HepG2 (cell line): ENCODE data around the gene HIGD1C. TPM values are rescaled to one million over a fixed set of nuclear protein-coding genes. Genes with fewer than 3 reads are reported as not detected.

Source experiments
- ATAC-seq: fragments of 200-7000 bp; cut with Tn5 transposase; 3 replicates; pipeline ENCODE4 v1.9.1; 2020; ENCODE audit warnings: mild to moderate bottlenecking, moderate library complexity
- BruUV-seq: library from RNA; stranded (reverse); fragments of 400-500 nt; replicated peaks from 2 replicates; lab custom pipeline; 2021; lab: Mats Ljungman, UMichigan
- CTCF ChIA-PET: fragments of 300-600 bp; formaldehyde crosslinking; extraction: SDS; loops from one replicate; lab custom pipeline; 2021; ENCODE audit warnings: low total read pairs, inconsistent platforms, low intra/inter-chr PET ratio; lab: Yijun Ruan, JAX
- POLR2A ChIA-PET: fragments of 350-600 bp; sonication (Branson Sonifier 250); formaldehyde crosslinking; loops from one replicate; lab custom pipeline; 2020; ENCODE audit warnings: antibody characterized with exemption, inconsistent platforms; lab: Yijun Ruan, JAX
- DNase-seq: peaks from one replicate; pipeline ENCODE4 v3.0.0-alpha.2; 2015; ENCODE audit warnings: low spot score
- FAIRE-seq: peaks from 3 replicates; lab custom pipeline; 2011; peaks lifted over from hg19 to GRCh38; lab: Jason Lieb, UNC
- H2AFZ ChIP-seq: one replicate; pipeline ENCODE4 v1.6.1; 2011; ENCODE audit warnings: low read length, inconsistent platforms
- H3K27ac ChIP-seq: fragments of 300-600 bp; 3 replicates; pipeline ENCODE4 v1.8.0; 2011; ENCODE audit warnings: mixed run types, mild to moderate bottlenecking, mixed read lengths, low read length, inconsistent platforms; ENCODE audit not compliant: insufficient read depth; ENCODE audit errors: extremely low read length
- H3K27me3 ChIP-seq, 2 experiments: fragments of 200-600 bp in 1 of 2; 2 replicates in 1 of 2; 3 replicates in 1 of 2; pipeline versions ENCODE4 v1.6.0 to v1.8.0; 2011; ENCODE audit warnings: low read length in 2 of 2, mild to moderate bottlenecking in 2 of 2, moderate library complexity in 2 of 2, inconsistent platforms in 1 of 2; ENCODE audit not compliant: insufficient read depth in 2 of 2, control insufficient read depth in 1 of 2
- H3K36me3 ChIP-seq, 2 experiments: fragments of 200-600 bp in 1 of 2; replicated peaks in 1 of 2; 2 replicates in 1 of 2; 3 replicates in 1 of 2; pipeline versions ENCODE4 v1.5.1 to v1.8.0; 2011; ENCODE audit warnings: low read length in 2 of 2, inconsistent platforms in 1 of 2; ENCODE audit not compliant: insufficient read depth in 2 of 2, control insufficient read depth in 1 of 2
- H3K4me1 ChIP-seq: 2 replicates; pipeline ENCODE4 v1.5.1; 2012; ENCODE audit warnings: low read length, inconsistent platforms; ENCODE audit not compliant: insufficient read depth
- H3K4me2 ChIP-seq: 2 replicates; pipeline ENCODE4 v1.6.0; 2011; ENCODE audit warnings: low read depth, low read length, inconsistent platforms
- H3K4me3 ChIP-seq, 3 experiments: fragments of 200-600 bp in 1 of 3; sonication (generic), shearing (Covaris generic) in 1 of 3; replicated peaks in 1 of 3; 2 replicates each; pipeline ENCODE4 v1.5.1; 2011 to 2016; ENCODE audit warnings: low read length in 3 of 3, inconsistent platforms in 2 of 3, low read depth in 2 of 3, mild to moderate bottlenecking in 2 of 3, control low read depth in 1 of 3, mixed read lengths in 1 of 3; ENCODE audit not compliant: insufficient read depth in 1 of 3
- H3K79me2 ChIP-seq: one replicate; pipeline ENCODE4 v1.6.1; 2011; ENCODE audit warnings: low read length, inconsistent platforms; ENCODE audit not compliant: insufficient read depth
- H3K9ac ChIP-seq: 2 replicates; pipeline ENCODE4 v1.6.0; 2011; ENCODE audit warnings: mild to moderate bottlenecking, low read depth, low read length, inconsistent platforms; ENCODE audit not compliant: insufficient read depth
- H3K9me3 ChIP-seq: 2 replicates; pipeline ENCODE4 v1.5.1; 2012; ENCODE audit warnings: mild to moderate bottlenecking, low read length
- H4K20me1 ChIP-seq: 2 replicates; pipeline ENCODE4 v1.6.0; 2011; ENCODE audit warnings: inconsistent platforms, mild to moderate bottlenecking, low read length, moderate library complexity; ENCODE audit not compliant: insufficient read depth
- ARID2 ChIP-seq: sonication (generic); formaldehyde crosslinking; IDR thresholded peaks from 2 replicates; pipeline ENCODE4 v1.8.1; 2022; ENCODE audit warnings: mild to moderate bottlenecking, missing genetic modification reagents, borderline replicate concordance
- RAD51 ChIP-seq: fragments of 450-650 bp; IDR thresholded peaks from 2 replicates; pipeline ENCODE4 v1.6.1; 2016; ENCODE audit warnings: borderline replicate concordance
- RFX5 ChIP-seq: IDR thresholded peaks from 2 replicates; pipeline ENCODE4 v1.6.1; 2011; ENCODE audit warnings: low read depth, low read length, improper control_type of control experiment
- RFXANK ChIP-seq: IDR thresholded peaks from 2 replicates; pipeline ENCODE4 v1.6.1; 2016
- ZBTB10 ChIP-seq: sonication (generic); formaldehyde crosslinking; IDR thresholded peaks from 2 replicates; pipeline ENCODE4 v1.4.0; 2020; ENCODE audit warnings: missing genetic modification reagents, borderline replicate concordance
- ZNF652 ChIP-seq: IDR thresholded peaks from 2 replicates; pipeline ENCODE4 v1.6.1; 2016; ENCODE audit warnings: low read depth, borderline replicate concordance
- ZNF784 ChIP-seq: sonication (generic); formaldehyde crosslinking; IDR thresholded peaks from 2 replicates; pipeline ENCODE4 v1.5.1; 2020; ENCODE audit warnings: missing genetic modification reagents, mild to moderate bottlenecking, borderline replicate concordance
- WGBS: methylation state at CpG from one replicate; pipeline ENCODE4 v1.1.6; 2017; ENCODE audit warnings: low lambda C conversion rate; 5-methylcytosine and 5-hydroxymethylcytosine counted together
- in situ Hi-C: cut with HindIII; loops from 2 replicates; pipeline ENCODE4 v1.10.0; 2017; ENCODE audit warnings: low pct_unique_long_range_greater_than_20kb; ENCODE audit not compliant: extremely low pct_ligation_motif_present
- intact Hi-C: fragments of 100-400 bp; cut with micrococcal nuclease; formaldehyde crosslinking; loops from one replicate; pipeline ENCODE4 v1.10.0; 2022; ENCODE audit not compliant: unreplicated experiment
- polyA plus RNA-seq, 8 experiments: library from polyadenylated mRNA; depleted of rRNA in 3 of 8; stranded (reverse) in 7 of 8; unstranded in 1 of 8; fragments of >200 nt; fragmentation: Illumina TruSeq in 4 of 8; extraction: Trizol in 4 of 8; gene quantifications; 2 replicates each; pipeline versions ENCODE4 v1.2.1 to v1.2.3, GENCODE V29; 2011 to 2016; ENCODE audit warnings: low read depth in 4 of 8, missing spikeins in 1 of 8, mixed read lengths in 1 of 8; ENCODE audit not compliant: insufficient read depth in 1 of 8
- total RNA-seq, 5 experiments: library from RNA; depleted of rRNA; stranded (reverse); fragments of >200 nt; fragmentation: Illumina TruSeq; extraction: Trizol; gene quantifications; 2 replicates each; pipeline ENCODE4 v1.2.3, GENCODE V29; 2016; ENCODE audit warnings: low read depth in 1 of 5
- TF ChIP-seq, protein P1 (sequence below): sonication (generic); formaldehyde crosslinking; IDR thresholded peaks from 2 replicates; pipeline ENCODE4 v1.8.0; 2022; ENCODE audit warnings: mild to moderate bottlenecking, missing genetic modification reagents

HIGD1C gene
- total and polyA plus RNA-seq, 2 of the 13 experiments (the other 11 are each of a cell fraction or from before 2014, with no cell fraction given): not detected

DNA sequence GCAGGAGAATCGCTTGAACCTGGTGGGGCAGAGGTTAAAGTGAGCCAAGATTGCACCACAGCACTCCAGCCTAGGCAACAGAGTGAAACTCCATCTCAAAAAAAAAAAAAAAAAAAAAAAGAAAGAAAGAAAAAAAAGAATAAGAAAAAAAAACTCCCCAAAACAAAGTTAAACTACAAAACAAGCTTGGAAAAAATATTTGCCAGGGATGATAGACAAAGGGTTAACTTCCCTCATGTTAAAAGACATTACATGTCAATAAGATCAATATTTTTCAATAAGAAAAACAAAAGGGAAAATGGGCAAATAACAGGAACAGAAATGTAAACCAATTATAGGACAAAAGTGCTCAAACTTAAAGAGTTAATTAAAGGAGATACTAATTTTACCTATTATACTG is 26.4 kb upstream of the HIGD1C start:
- in situ Hi-C loops: no loop called here
- Histone ChIP-seq H3K9me3 (no peaks in the 10 kb centered on the region), H3K4me3 (peak overlapping the region; percentile 70 to 85 (median 85)), H4K20me1 (no peaks in the 10 kb centered on the region), H3K4me1 (peaks cover 61% of the 10 kb centered on the region), H3K9ac (peak overlapping the region; percentile 88), H3K4me2 (peak overlapping the region; percentile 88), H3K27me3 (peaks cover 0 to 3% of the 10 kb centered on the region in 2 experiments; a peak in 1 of 5 replicates), H3K79me2 (peaks cover 60% of the 10 kb centered on the region), H3K36me3 (peaks cover 1 to 4% of the 10 kb centered on the region in 2 experiments; a peak in 4 of 5 replicates), H3K27ac (peak overlapping the region; percentile 82), H2AFZ (no peak overlapping the region)
- no peak for DNase-seq
- no peak for FAIRE-seq
- ChIA-PET POLR2A (interaction anchor here (1.5 to 4.2 kb wide), 4 partner anchors 8 to 162 kb away, joined by 6 to 46 read pairs (median 10); partner anchors contain the start of gene ATF1), CTCF (no interaction called here)
- no peak for ATAC-seq
- 0% methylated on average over 1 of the region's 1 CpG for WGBS
- no TSS peak for BruUV-seq
- intact Hi-C loops: loop anchor here (5.0 to 10.0 kb wide), 2 partner anchors 99 to 161 kb away; partner anchors contain the start of gene ATF1
- TF ChIP-seq ZNF784 (CRISPR knock-in tag): no peak
- peak; percentile 78 for TF ChIP-seq ZNF652 (CRISPR knock-in tag)
- TF ChIP-seq, protein P1, sequence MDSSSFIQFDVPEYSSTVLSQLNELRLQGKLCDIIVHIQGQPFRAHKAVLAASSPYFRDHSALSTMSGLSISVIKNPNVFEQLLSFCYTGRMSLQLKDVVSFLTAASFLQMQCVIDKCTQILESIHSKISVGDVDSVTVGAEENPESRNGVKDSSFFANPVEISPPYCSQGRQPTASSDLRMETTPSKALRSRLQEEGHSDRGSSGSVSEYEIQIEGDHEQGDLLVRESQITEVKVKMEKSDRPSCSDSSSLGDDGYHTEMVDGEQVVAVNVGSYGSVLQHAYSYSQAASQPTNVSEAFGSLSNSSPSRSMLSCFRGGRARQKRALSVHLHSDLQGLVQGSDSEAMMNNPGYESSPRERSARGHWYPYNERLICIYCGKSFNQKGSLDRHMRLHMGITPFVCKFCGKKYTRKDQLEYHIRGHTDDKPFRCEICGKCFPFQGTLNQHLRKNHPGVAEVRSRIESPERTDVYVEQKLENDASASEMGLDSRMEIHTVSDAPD (CRISPR knock-in tag): no peak

GRCh38 chr12:50926415-50926814 is 25.9 kb upstream of the HIGD1C start:
- peak overlapping the region; percentile 82 for H3K27ac ChIP-seq
- H3K27me3 ChIP-seq: peaks cover 0 to 3% of the 10 kb centered on the region in 2 experiments; a peak in 1 of 5 replicates
- H3K4me2 ChIP-seq: peak overlapping the region; percentile 88
- H3K79me2 ChIP-seq: peaks cover 62% of the 10 kb centered on the region
- peaks cover 66% of the 10 kb centered on the region for H3K4me1 ChIP-seq
- no peaks in the 10 kb centered on the region for H3K9me3 ChIP-seq
- ATAC-seq (no peak), FAIRE-seq (no peak), DNase-seq (no peak)
- peaks cover 1 to 4% of the 10 kb centered on the region in 2 experiments; a peak in 4 of 5 replicates for H3K36me3 ChIP-seq
- TF ChIP-seq ARID2 (CRISPR knock-in tag): no peak
- TF ChIP-seq RFXANK (CRISPR knock-in tag): no peak
- TF ChIP-seq RAD51: no peak
- TF ChIP-seq RFX5: no peak
- no peak for TF ChIP-seq ZBTB10
- no peak overlapping the region for H2AFZ ChIP-seq
- no TSS peak for BruUV-seq
- intact Hi-C loops (loop anchor here (5.0 to 10.0 kb wide), 2 partner anchors 99 to 162 kb away; partner anchors contain the start of gene ATF1), in situ Hi-C loops (no loop called here)
- ChIA-PET CTCF (no interaction called here), POLR2A (interaction anchor here (0.7 to 2.9 kb wide), 5 partner anchors 55 to 100 kb away, joined by 3 to 19 read pairs (median 4); partner anchors contain the start of gene SLC11A2)
- WGBS: 10% methylated on average over 1 of the region's 1 CpG
- peak overlapping the region; percentile 88 for H3K9ac ChIP-seq
- peak overlapping the region; percentile 70 to 85 (median 85) for H3K4me3 ChIP-seq
- no peaks in the 10 kb centered on the region for H4K20me1 ChIP-seq
